GM21528 (cell line): ENCODE data around the gene CEP19.

ENCODE experiments used
- ATAC-seq: cut with Tn5 transposase; IDR thresholded peaks from one replicate; pipeline ENCODE4 v1.9.1; 2021; ENCODE audit warnings: mild to moderate bottlenecking, moderate library complexity; ENCODE audit not compliant: unreplicated experiment, low FRiP score

The CEP19 gene

GRCh38 chr3:196667056-196667825 lies 44.8 kb downstream of the CEP19 start:
- no peak for ATAC-seq

- no peak for ATAC-seq
Measured at GRCh38 chr3:196666001-196666867, 45.8 kb downstream of the CEP19 start.

- ATAC-seq = no peak
Measured at GRCh38 chr3:196662711-196663571, 49.1 kb downstream of the CEP19 start.

GRCh38 chr3:196662033-196662432 lies 50.0 kb downstream of the CEP19 start:
- ATAC-seq = no peak

GRCh38 chr3:196661400-196661799 lies 50.6 kb downstream of the CEP19 start:
- no peak for ATAC-seq

- no peak for ATAC-seq
Measured at GRCh38 chr3:196660381-196661166, 51.5 kb downstream of the CEP19 start.

- no peak for ATAC-seq
Measured at GRCh38 chr3:196659901-196660351, 52.1 kb downstream of the CEP19 start.
